Ureter (tissue), 1 donor: ENCODE results near the gene FOXL1. TPM values are rescaled to one million over a fixed set of nuclear protein-coding genes. Genes with fewer than 3 reads are reported as not detected.

Experiments used
- DNase-seq: peaks from one replicate; pipeline ENCODE4 v3.0.0-alpha.2; 2020; ENCODE audit warnings: low spot score
- total RNA-seq: library from RNA; stranded (reverse); gene quantifications from one replicate; pipeline ENCODE4 v1.2.4, GENCODE V29; 2023
- donor health status: DM: yes; HTN: yes; CAD: no.

FOXL1 gene
- total RNA-seq, 1 donor from 2014 or later = 10.9 TPM

- DNase-seq = no peak
Observed at GRCh38 chr16:86631444-86631843, 53.1 kb downstream of the FOXL1 start.

Other genes starting within 250 kb of the FOXL1 start
- gene FOXF1, start 68.0 kb upstream of the FOXL1 start, total RNA-seq = 31.7 TPM
- 28.7 TPM for gene MTHFSD, start 23.3 kb upstream of the FOXL1 start, total RNA-seq
- 7.3 TPM for gene FOXC2, start 11.7 kb upstream of the FOXL1 start, total RNA-seq